HG03469 (cell line): ENCODE results near the gene DPAGT1.
A peak's percentile ranks its signal among the peaks of the same experiment; 100 is the strongest.
"Not testable (repeated sequence)": the region's sequence is repeated elsewhere in the genome, so short reads cannot be mapped to it uniquely, and the experiment has no call there.

ENCODE experiments used
- ATAC-seq: cut with Tn5 transposase; IDR thresholded peaks from one replicate; pipeline ENCODE4 v1.9.1; 2021; ENCODE audit warnings: mild to moderate bottlenecking, moderate library complexity, moderate number of reproducible peaks; ENCODE audit not compliant: unreplicated experiment

The DPAGT1 gene

GRCh38 chr11:119101759-119102423, at the start of gene DPAGT1:
TSS of gene DPAGT1 (minus strand) at chr11:119101853. CDS start at chr11:119101655, 198 bp downstream.
- ATAC-seq, result peak; percentile 39

- ATAC-seq, result no peak
Observed at GRCh38 chr11:119149786-119150275, 48.2 kb upstream of the DPAGT1 start.

GRCh38 chr11:119149018-119149785, 47.5 kb upstream of the DPAGT1 start, which contains the start of gene ABCG4:
TSS of gene ABCG4 (plus strand) at chr11:119149052. CDS start at chr11:119149966, 914 bp downstream.
- no peak for ATAC-seq

- ATAC-seq, result no peak
Observed at GRCh38 chr11:119148720-119149017, 47.0 kb upstream of the DPAGT1 start.

- ATAC-seq, result no peak
Observed at GRCh38 chr11:119147604-119148333, 46.1 kb upstream of the DPAGT1 start.

- no peak for ATAC-seq
Observed at GRCh38 chr11:119145551-119145950, 43.9 kb upstream of the DPAGT1 start.

GRCh38 chr11:119144825-119145486, 43.3 kb upstream of the DPAGT1 start:
- ATAC-seq, result no peak

GRCh38 chr11:119139276-119139675, 37.6 kb upstream of the DPAGT1 start:
- ATAC-seq, result not testable (repeated sequence)

- ATAC-seq, result no peak
Observed at GRCh38 chr11:119134389-119134978, 32.8 kb upstream of the DPAGT1 start.

GRCh38 chr11:119130662-119131061, 29.0 kb upstream of the DPAGT1 start:
- no peak for ATAC-seq

- ATAC-seq, result no peak
Observed at GRCh38 chr11:119126675-119127268, 25.1 kb upstream of the DPAGT1 start.

GRCh38 chr11:119125821-119126220, 24.2 kb upstream of the DPAGT1 start:
- no peak for ATAC-seq

GRCh38 chr11:119121811-119122124, 20.1 kb upstream of the DPAGT1 start:
- ATAC-seq, result no peak

GRCh38 chr11:119121008-119121810, 19.6 kb upstream of the DPAGT1 start, which contains the start of gene HINFP:
TSS of gene HINFP (plus strand) at chr11:119121580. CDS start at chr11:119126945, 5,365 bp downstream.
- ATAC-seq, result peak; percentile 92

- ATAC-seq, result no peak
Observed at GRCh38 chr11:119120639-119121007, 19.0 kb upstream of the DPAGT1 start.

- no peak for ATAC-seq
Observed at GRCh38 chr11:119118946-119119345, 17.3 kb upstream of the DPAGT1 start.

GRCh38 chr11:119118227-119118626, 16.6 kb upstream of the DPAGT1 start:
- ATAC-seq, result no peak

- ATAC-seq, result no peak
Observed at GRCh38 chr11:119117004-119117706, 15.5 kb upstream of the DPAGT1 start.

- ATAC-seq, result no peak
Observed at GRCh38 chr11:119116601-119117000, 14.9 kb upstream of the DPAGT1 start.
